Measurements from ENCODE around the gene RBL1. TPM values are rescaled to one million over a fixed set of nuclear protein-coding genes. Genes with fewer than 3 reads are reported as not detected.

The RBL1 gene
- 7.6 TPM for total RNA-seq
- long read RNA-seq, partial matches to known transcripts = 1 of 3 reads
- long read RNA-seq, other reads (novel, unspliced or antisense) = 1 of 3 reads

GRCh38 chr20:37095599-37096414 is at the start of gene RBL1:
RBL1 (minus strand) TSS chr20:37095997; CDS start chr20:37095928, 69 bp downstream.
- intact Hi-C loops (cut with DNase I) = no loop called here
- H3K4me1 ChIP-seq = peaks cover 10% of the 10 kb centered on the region
- ATAC-seq = peak; percentile 94 to 96
- TF ChIP-seq CTCF (IDR thresholded peaks at IDR 0.05) = peak; percentile 31
- peak; percentile 89 for DNase-seq
- no peaks in the 10 kb centered on the region for H3K9me3 ChIP-seq
- H3K27ac ChIP-seq = peak within 1 kb of the TSS; percentile 82
- no peaks in the 10 kb centered on the region for H3K36me3 ChIP-seq
- H3K27me3 ChIP-seq (ENCODE audit: low read depth) = no peaks in the 10 kb centered on the region
- peak within 1 kb of the TSS; percentile 100 for H3K4me3 ChIP-seq

GRCh38 chr20:37144856-37145404 is 49.1 kb upstream of the RBL1 start:
- Histone ChIP-seq H3K9me3 (no peaks in the 10 kb centered on the region), H3K27me3 (ENCODE audit: low read depth) (no peaks in the 10 kb centered on the region), H3K27ac (no peak overlapping the region), H3K36me3 (no peaks in the 10 kb centered on the region), H3K4me1 (no peaks in the 10 kb centered on the region), H3K4me3 (no peak overlapping the region)
- peak in 1 of 2 donors; percentile 51 for ATAC-seq
- no peak for TF ChIP-seq CTCF (IDR thresholded peaks at IDR 0.05)
- DNase-seq = no peak
- intact Hi-C loops (cut with DNase I) = no loop called here

- Histone ChIP-seq H3K27me3 (ENCODE audit: low read depth) (no peaks in the 10 kb centered on the region), H3K9me3 (no peaks in the 10 kb centered on the region), H3K4me3 (no peak overlapping the region), H3K4me1 (no peaks in the 10 kb centered on the region), H3K27ac (no peak overlapping the region), H3K36me3 (no peaks in the 10 kb centered on the region)
- intact Hi-C loops (cut with DNase I) = no loop called here
- TF ChIP-seq CTCF (IDR thresholded peaks at IDR 0.05) = no peak
- no peak for DNase-seq
- ATAC-seq = no peak
Measured at GRCh38 chr20:37142708-37143107, 46.9 kb upstream of the RBL1 start.

- no peak overlapping the region for H3K4me3 ChIP-seq
- no peaks in the 10 kb centered on the region for H3K27me3 ChIP-seq (ENCODE audit: low read depth)
- TF ChIP-seq CTCF (IDR thresholded peaks at IDR 0.05) = no peak
- H3K9me3 ChIP-seq = no peaks in the 10 kb centered on the region
- intact Hi-C loops (cut with DNase I) = no loop called here
- ATAC-seq = no peak
- no peak overlapping the region for H3K27ac ChIP-seq
- H3K4me1 ChIP-seq = no peaks in the 10 kb centered on the region
- H3K36me3 ChIP-seq = no peaks in the 10 kb centered on the region
- no peak for DNase-seq
Measured at GRCh38 chr20:37137547-37137946, 41.8 kb upstream of the RBL1 start.

GRCh38 chr20:37133952-37134351 is 38.2 kb upstream of the RBL1 start:
- no peak for DNase-seq
- TF ChIP-seq CTCF (IDR thresholded peaks at IDR 0.05) = no peak
- Histone ChIP-seq H3K27ac (no peak overlapping the region), H3K4me1 (no peaks in the 10 kb centered on the region), H3K27me3 (ENCODE audit: low read depth) (no peaks in the 10 kb centered on the region), H3K4me3 (no peak overlapping the region), H3K9me3 (no peaks in the 10 kb centered on the region), H3K36me3 (no peaks in the 10 kb centered on the region)
- intact Hi-C loops (cut with DNase I) = no loop called here
- no peak for ATAC-seq
